ENCODE measurements around the gene SPOCK3. TPM values are rescaled to one million over a fixed set of nuclear protein-coding genes. Genes with fewer than 3 reads are reported as not detected.

SPOCK3 gene
- total and polyA plus RNA-seq, 2 experiments from 2014 or later, result 1.6 to 4.1 TPM

DNA sequence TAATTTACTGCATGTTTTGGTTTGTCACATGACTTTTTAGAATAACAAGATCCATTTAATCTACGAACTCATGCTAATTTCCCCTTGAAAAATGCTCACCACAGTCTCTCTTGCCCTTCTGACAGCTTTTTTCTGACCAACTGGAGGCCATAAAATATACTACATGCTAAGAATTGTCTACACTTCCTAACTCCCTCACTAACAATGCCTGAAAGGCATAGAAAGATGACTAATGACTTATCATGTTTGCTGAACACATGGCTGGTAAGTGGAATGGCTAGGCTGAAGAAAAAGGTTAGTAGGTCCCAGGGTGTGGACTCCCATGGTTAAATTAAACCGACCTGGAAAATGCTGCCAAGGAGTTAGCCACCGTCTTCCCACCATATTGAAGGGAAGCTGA lies 309.9 kb downstream of the SPOCK3 start (continued):
- TF ChIP-seq ZNF331 (CRISPR knock-in tag; IDR thresholded peaks at IDR 0.05; ENCODE audit: low read depth), result no peak
- TF ChIP-seq, protein P1, sequence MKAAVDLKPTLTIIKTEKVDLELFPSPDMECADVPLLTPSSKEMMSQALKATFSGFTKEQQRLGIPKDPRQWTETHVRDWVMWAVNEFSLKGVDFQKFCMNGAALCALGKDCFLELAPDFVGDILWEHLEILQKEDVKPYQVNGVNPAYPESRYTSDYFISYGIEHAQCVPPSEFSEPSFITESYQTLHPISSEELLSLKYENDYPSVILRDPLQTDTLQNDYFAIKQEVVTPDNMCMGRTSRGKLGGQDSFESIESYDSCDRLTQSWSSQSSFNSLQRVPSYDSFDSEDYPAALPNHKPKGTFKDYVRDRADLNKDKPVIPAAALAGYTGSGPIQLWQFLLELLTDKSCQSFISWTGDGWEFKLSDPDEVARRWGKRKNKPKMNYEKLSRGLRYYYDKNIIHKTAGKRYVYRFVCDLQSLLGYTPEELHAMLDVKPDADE (IDR thresholded peaks at IDR 0.05), result no peak

DNA sequence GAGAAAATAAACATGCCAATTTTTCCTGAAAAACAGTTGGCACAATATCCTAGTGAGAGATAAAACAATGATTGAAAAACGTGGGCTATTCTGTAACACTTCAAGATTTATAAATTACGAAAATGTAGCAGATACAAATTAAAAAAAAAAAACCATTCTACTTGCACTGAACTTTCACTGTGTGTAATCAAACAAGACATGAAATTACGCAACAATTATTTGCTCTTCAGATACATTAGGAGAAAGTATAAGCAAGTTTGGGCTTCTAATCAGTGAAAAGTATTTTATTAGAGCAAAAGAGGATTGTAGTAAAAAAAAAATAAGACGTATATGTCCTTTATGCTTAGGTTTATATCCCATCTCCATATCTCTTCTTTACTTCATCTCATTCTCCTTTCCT lies 320.4 kb downstream of the SPOCK3 start:
- Histone ChIP-seq H3K79me2 (replicated peaks; ENCODE audit: insufficient read depth) (no peaks in the 10 kb centered on the region), H3K4me3 (no peak overlapping the region), H4K20me1 (replicated peaks; ENCODE audit: insufficient read depth) (no peaks in the 10 kb centered on the region), H3K9me2 (ENCODE audit: insufficient read depth) (no peaks in the 10 kb centered on the region), H3K36me3 (ENCODE audit: insufficient read depth) (no peaks in the 10 kb centered on the region), H3K27me3 (ENCODE audit: insufficient read depth) (no peaks in the 10 kb centered on the region), H3K4me1 (ENCODE audit: insufficient read depth) (no peaks in the 10 kb centered on the region), H3F3A (replicated peaks; ENCODE audit: low read depth) (no peaks in the 10 kb centered on the region), H3K4me2 (no peak overlapping the region), H3K27ac (ENCODE audit: low read depth) (no peak overlapping the region), H2AFZ (no peak overlapping the region)
- H3K27me3 Mint-ChIP-seq (ENCODE audit: insufficient read depth, low read depth, poor library complexity), result no peaks in the 10 kb centered on the region
- DNase-seq (ENCODE audit: low spot score) (no peak), ATAC-seq (no peak)
- no peaks in the 10 kb centered on the region for H3K4me1 Mint-ChIP-seq
- no peak overlapping the region for H3K27ac Mint-ChIP-seq
- H3K4me3 Mint-ChIP-seq, result no peak overlapping the region
- TF ChIP-seq ZNF114 (CRISPR knock-in tag; IDR thresholded peaks at IDR 0.05), result no peak
- H3K9me3 Mint-ChIP-seq, result no peaks in the 10 kb centered on the region
- H3K36me3 Mint-ChIP-seq (ENCODE audit: low read depth), result no peaks in the 10 kb centered on the region

DNA sequence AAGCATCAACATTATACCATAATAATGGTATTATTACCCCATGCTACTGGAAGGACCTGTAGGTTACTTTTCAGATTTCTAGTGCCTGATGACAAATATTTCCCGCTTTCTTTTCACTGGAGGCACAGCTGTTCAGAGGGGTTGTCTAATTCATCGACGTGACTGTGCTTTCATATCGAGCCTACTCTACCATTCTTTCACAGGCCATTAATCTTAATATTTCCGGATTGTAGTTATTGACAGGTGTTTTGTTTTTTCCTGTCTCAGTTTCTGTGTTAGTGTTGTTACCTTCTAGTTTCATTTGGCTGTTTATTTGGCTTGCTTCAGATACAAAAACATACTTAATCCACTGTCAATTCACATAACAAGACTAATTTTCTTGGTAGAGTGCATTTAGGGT lies 330.9 kb downstream of the SPOCK3 start:
- Mint-ChIP-seq H3K27me3 (ENCODE audit: insufficient read depth, low read depth, poor library complexity) (no peaks in the 10 kb centered on the region), H3K4me3 (no peak overlapping the region), H3K27ac (no peak overlapping the region), H3K36me3 (ENCODE audit: low read depth) (no peaks in the 10 kb centered on the region), H3K4me1 (no peaks in the 10 kb centered on the region), H3K9me3 (no peaks in the 10 kb centered on the region)
- no peaks in the 10 kb centered on the region for H3K9me2 ChIP-seq (ENCODE audit: insufficient read depth)
- H3K36me3 ChIP-seq (ENCODE audit: insufficient read depth), result no peaks in the 10 kb centered on the region
- no peaks in the 10 kb centered on the region for H3K27me3 ChIP-seq (ENCODE audit: insufficient read depth)
- ATAC-seq (no peak), DNase-seq (ENCODE audit: low spot score) (no peak)
- H3K4me2 ChIP-seq, result no peak overlapping the region
- H3K4me1 ChIP-seq (ENCODE audit: insufficient read depth), result no peaks in the 10 kb centered on the region
- no peaks in the 10 kb centered on the region for H3K79me2 ChIP-seq (replicated peaks; ENCODE audit: insufficient read depth)
- no peak overlapping the region for H3K27ac ChIP-seq (ENCODE audit: low read depth)
- H3K4me3 ChIP-seq, result no peak overlapping the region
- H3F3A ChIP-seq (replicated peaks; ENCODE audit: low read depth), result no peaks in the 10 kb centered on the region
- H4K20me1 ChIP-seq (replicated peaks; ENCODE audit: insufficient read depth), result no peaks in the 10 kb centered on the region
- no peak overlapping the region for H2AFZ ChIP-seq
- TF ChIP-seq STAT1 (IDR thresholded peaks at IDR 0.05; ENCODE audit: unreplicated experiment), result no peak

DNA sequence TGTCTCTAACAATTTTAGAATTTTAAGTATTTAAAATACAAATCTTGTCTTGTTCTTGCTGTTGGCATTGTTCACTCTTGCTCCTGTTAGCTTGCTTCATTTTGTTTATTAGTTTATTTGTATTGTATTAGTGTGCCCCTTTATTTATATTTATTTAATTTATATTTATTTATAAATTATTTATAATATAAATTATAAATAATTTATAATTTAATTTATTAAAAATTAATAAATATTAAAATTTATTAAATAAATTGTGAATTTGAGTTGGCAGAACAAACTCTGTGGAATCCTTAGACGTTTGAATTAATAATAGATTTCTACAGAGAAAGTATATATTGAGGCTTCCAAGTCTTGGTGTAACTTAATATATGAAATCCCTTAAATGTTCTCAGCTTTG lies 331.4 kb downstream of the SPOCK3 start:
- H3K4me1 Mint-ChIP-seq, result no peaks in the 10 kb centered on the region
- no peak overlapping the region for H3K27ac Mint-ChIP-seq
- Histone ChIP-seq H3K27me3 (ENCODE audit: insufficient read depth) (no peaks in the 10 kb centered on the region), H3K4me3 (no peak overlapping the region), H3K4me1 (ENCODE audit: insufficient read depth) (no peaks in the 10 kb centered on the region), H3K27ac (ENCODE audit: low read depth) (no peak overlapping the region), H3K79me2 (replicated peaks; ENCODE audit: insufficient read depth) (no peaks in the 10 kb centered on the region), H3K9me2 (ENCODE audit: insufficient read depth) (no peaks in the 10 kb centered on the region), H3F3A (replicated peaks; ENCODE audit: low read depth) (no peaks in the 10 kb centered on the region), H3K4me2 (no peak overlapping the region), H3K36me3 (ENCODE audit: insufficient read depth) (no peaks in the 10 kb centered on the region), H4K20me1 (replicated peaks; ENCODE audit: insufficient read depth) (no peaks in the 10 kb centered on the region), H2AFZ (no peak overlapping the region)
- no peaks in the 10 kb centered on the region for H3K27me3 Mint-ChIP-seq (ENCODE audit: insufficient read depth, low read depth, poor library complexity)
- H3K36me3 Mint-ChIP-seq (ENCODE audit: low read depth), result no peaks in the 10 kb centered on the region
- H3K9me3 Mint-ChIP-seq, result no peaks in the 10 kb centered on the region
- ATAC-seq (no peak), DNase-seq (ENCODE audit: low spot score) (no peak)
- H3K4me3 Mint-ChIP-seq, result no peak overlapping the region
- TF ChIP-seq POLR2AphosphoS5 (IDR thresholded peaks at IDR 0.05; ENCODE audit: low read depth) (no peak), CREB1 (CRISPR knock-in tag; IDR thresholded peaks at IDR 0.05; ENCODE audit: low read depth) (no peak), EZH2 (IDR thresholded peaks at IDR 0.05; ENCODE audit: low read depth, unreplicated experiment) (no peak)
- TF ChIP-seq, protein P2, sequence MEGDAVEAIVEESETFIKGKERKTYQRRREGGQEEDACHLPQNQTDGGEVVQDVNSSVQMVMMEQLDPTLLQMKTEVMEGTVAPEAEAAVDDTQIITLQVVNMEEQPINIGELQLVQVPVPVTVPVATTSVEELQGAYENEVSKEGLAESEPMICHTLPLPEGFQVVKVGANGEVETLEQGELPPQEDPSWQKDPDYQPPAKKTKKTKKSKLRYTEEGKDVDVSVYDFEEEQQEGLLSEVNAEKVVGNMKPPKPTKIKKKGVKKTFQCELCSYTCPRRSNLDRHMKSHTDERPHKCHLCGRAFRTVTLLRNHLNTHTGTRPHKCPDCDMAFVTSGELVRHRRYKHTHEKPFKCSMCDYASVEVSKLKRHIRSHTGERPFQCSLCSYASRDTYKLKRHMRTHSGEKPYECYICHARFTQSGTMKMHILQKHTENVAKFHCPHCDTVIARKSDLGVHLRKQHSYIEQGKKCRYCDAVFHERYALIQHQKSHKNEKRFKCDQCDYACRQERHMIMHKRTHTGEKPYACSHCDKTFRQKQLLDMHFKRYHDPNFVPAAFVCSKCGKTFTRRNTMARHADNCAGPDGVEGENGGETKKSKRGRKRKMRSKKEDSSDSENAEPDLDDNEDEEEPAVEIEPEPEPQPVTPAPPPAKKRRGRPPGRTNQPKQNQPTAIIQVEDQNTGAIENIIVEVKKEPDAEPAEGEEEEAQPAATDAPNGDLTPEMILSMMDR (conservative IDR thresholded peaks at IDR 0.05; ENCODE audit: low read depth in 2 of 2), result no peak
- TF ChIP-seq, protein P1 (IDR thresholded peaks at IDR 0.05), result no peak

Data from GM23338 (cell line).